ACHN (cell line): ENCODE data around the gene SH3PXD2A.
"Not testable (repeated sequence)": the region's sequence is repeated elsewhere in the genome, so short reads cannot be mapped to it uniquely, and the experiment has no call there.

Experiments
- DNase-seq: peaks from one replicate; pipeline ENCODE4 v3.0.0-alpha.2; 2015
- in situ Hi-C: cut with HindIII; loops from 2 replicates; pipeline ENCODE4 v1.10.0; 2017; ENCODE audit warnings: low sequenced_read_pairs, low pct_ligation_motif_present, low pct_unique_long_range_greater_than_20kb

SH3PXD2A gene

DNA sequence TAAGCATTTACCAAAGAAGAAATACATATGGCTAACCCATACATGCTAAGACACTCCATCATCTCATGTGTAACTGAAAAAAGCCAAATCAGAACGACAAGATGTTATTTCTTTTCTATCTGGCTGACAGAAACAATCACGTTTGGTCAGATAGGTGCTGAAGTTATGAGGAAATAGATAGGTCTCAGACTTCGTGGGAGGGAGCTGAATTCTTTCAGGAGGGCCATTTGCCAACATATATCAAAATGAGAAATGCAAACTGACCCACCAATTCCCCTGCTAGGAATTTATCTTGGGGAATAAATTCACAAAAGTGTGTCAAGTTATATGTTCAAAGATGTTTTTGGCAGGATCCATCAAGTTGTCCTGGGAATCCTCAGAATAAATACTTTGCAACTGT is 32.6 kb downstream of the SH3PXD2A start:
- DNase-seq, result no peak
- in situ Hi-C loops, result no loop called here

DNA sequence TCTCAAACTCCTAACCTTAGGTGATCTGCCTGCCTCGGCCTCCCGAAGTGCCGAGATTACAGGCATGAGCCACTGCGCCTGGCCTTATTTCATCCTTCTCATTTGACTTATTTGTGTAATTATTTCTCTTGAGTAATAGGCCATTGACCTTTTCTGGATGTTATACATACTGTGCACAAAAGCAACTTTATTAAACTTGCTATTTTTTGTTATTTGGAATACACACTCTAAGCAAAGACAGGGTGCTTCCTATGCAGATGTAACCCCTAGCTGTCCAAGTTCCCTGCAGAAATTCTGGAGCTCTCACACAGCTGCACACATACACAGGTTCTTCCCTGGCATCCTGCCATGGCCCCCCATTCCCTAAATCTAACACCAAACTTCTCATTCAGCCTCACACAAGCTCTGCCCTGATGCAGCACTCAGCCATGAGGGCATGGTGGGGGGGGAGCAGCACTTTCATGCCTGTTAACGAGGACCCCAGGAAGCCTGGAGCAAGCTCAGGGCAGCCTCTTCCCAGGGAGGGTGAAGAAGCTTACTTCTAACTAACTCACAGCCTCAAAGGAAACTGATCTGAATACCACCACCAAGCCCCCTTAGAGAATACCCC is 33.2 kb downstream of the SH3PXD2A start:
- DNase-seq, result no peak
- in situ Hi-C loops, result no loop called here

DNA sequence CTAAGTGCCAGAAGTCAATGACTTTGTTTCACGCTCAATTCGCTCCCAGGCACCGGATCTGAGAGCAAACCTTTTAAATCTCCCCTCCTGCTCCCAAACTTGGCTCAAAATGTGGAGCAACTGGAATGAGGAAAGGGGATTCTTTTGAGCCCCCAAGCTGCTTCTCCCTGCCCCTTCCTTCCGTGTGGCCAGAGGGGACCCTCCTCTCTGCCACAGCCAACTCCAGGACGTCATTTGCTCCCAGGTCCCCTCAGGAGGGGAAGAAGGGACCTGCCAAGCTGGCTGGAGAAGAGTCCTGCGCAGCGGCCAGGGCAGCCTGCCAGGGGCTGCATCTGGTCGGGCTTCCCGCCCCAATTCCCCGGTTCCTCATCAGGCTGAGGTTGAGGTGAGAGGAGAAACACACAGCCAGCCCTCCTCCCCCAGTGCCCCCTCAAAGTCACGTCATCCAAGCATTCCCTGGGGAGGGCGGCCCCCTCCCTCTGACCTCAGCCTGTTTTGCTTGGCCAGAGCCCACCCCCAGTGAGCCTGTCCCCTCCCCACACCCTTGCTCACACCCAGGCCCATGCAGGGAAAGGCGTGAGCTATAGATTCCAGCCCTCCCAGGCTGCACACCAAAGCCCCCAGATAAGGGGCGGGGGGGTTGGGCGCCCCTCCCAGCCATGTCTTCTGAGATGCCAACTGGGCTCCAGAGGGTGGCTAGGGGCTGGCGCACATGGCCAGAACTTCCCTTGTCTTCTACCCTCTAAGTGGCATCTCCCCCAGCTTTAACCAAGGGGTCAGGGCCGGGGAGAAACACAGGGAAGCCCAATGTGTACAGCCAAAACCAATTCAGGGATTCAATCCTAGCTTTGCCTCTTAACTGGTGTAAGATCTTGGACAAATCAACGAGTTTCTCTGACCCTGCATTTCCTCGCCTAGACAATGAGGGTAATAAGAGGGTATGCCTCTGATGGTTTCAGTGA is 35.0 kb downstream of the SH3PXD2A start:
- in situ Hi-C loops, result no loop called here
- no peak for DNase-seq

DNA sequence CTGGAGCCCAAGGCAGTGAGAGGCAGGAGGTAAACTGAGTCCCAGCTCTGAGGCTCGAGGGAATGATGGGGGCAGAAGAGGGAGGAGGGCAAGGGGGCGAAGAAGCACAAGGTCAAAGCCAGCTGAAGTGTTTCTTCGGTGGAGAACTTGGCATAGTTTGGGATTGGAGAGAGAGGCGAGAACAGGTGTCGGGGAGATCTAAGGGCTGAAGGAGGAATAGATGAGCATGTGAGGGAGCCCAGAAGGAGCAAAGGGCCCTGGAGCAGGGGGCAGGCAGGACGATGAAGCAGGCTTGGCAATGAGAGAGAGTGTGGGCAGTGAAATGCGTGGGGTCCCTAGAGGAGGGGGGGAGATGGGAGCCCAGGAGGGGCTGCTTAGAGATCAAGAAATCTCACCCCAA is 35.9 kb downstream of the SH3PXD2A start:
- in situ Hi-C loops, result no loop called here
- no peak for DNase-seq

DNA sequence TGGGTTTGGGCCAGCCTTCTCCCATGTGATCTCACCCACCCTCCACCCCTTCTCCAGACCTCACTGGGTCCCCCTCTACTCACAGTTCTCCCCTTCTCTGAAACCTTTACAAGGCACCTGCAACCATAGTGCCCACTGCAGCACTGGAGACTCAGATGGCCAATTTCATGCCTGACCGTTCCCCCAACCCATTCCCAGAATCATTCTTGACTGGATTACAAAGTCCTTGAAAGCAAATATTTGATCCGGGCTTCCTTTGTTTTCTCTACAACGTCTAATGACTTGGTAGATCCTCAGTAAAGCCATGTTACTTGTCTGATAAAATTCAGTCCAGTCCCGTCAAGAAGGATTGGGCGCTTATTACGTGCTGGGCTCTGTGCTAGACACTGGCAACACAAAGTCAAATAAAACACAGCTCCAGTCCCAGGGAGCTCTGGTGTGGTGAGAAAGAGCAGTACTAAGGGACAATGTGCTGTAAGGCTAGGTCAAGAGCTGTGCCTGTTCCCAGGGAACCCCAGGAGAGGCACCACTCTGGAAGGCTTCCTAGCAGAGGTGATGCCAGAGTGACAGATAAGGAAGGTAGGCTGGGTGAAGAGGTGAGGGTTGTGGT is 36.5 kb downstream of the SH3PXD2A start:
- in situ Hi-C loops, result no loop called here
- DNase-seq, result no peak

DNA sequence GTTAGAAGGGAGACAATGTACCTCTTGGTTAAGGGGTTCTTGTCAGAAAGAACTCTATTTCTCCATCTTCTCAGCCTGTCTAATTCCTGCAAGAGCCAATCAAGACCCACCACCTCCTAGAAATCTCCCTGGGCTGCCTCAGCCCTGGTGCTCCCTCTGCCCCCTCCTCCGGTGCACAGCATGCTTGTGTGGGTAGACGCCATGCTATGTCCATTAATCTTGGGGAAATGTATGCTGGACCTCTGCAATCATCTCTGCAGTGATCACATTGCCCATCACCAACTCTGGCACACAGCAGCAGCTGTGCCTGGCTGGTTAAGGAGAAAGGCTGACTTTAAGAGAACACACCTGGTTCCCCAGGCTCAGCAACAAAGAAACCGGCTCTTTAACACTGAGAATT is 37.3 kb downstream of the SH3PXD2A start:
- no peak for DNase-seq
- in situ Hi-C loops, result no loop called here

DNA sequence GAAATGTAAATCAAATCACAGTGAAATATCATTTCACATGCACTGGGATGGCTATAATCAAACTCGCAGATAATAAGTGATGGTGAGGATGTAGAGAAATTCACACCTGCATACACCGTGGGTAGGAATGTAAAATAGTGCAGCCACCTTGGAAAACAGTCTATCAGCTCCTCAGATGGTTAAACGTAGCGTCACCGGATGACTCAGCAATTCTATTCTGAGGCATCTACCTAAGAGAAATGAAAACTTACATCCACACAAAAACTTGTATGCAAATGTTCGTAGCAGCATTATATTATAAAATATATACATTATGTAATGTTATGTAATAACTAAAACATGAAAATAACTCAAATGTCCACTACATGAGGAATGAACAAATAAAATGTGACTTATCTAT is 38.9 kb downstream of the SH3PXD2A start:
- DNase-seq, result peak; percentile 22
- in situ Hi-C loops, result no loop called here

DNA sequence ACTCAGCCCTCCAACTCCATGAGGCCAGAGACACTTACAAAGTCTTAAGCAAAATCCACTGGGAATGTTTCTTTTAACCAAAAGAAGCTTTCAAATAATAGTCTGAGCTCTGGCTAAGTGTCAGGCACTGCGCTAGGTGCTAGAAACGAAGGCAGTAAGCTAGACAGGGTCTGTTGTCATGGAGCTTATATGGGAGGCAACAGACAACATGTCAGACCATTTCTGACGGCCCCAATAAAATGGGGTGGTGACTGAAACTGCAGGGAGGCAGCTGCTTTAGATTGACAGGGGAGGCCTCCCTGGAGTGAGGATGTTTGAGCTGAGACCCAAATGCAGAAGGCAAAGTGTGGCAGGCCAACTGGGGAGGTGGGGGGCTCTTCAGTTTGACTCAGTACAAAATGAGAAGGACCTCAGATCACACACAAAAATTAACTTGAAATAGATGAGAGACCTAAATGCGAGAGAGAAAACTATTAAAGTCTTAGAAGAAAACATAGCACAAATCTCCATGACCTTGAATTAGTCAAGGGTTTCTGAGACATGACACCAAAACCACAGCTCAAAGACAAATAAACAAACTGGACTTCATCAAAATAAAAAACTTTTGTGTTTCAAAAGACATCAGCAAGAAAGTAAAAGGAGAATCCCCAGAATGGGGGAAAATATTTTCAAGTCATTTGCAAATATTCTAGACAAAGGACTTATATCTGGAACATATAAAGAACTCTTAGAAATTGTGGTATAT is 40.6 kb downstream of the SH3PXD2A start:
- DNase-seq, result no peak
- in situ Hi-C loops, result no loop called here

DNA sequence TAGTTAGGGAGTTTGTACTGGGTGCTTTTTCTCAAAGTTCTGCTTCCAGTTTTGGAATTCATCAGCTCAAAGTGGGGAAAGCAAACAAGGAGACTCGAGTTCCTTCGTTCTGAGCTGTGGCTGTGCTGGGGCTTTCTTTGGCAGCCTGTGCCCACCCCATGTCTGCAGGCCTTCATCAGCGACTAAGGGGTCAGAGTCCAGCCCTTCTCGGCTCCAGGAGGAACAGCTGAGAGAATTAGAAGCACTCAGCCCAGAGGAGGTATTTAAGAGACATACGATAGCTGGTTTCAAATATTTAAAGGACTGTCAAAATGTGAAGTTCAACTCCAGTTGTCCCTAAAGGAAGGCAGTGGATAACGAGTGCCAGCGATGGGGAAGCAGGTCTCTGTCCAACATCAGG is 41.3 kb downstream of the SH3PXD2A start:
- DNase-seq, result no peak
- in situ Hi-C loops, result no loop called here

DNA sequence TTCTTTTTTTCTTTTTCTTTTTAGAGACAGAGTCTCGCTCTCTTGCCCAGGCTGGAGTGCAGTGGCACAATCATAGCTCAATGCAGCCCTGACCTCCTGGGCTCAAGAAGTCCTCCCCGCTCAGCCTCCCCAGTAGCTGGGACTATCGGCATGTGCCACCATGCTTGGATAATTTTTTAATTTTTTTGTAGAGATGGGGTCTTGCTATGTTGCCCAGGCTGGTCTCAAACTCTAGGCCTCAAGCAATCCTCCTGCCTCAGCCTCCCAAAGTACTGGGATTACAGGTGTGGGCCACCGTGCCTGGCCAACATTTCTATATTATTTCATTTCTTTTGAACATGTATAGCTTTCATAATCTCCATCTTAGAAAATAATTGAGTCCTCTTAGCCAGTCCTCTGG is 42.1 kb downstream of the SH3PXD2A start:
- in situ Hi-C loops, DNase-seq: not testable (repeated sequence)

DNA sequence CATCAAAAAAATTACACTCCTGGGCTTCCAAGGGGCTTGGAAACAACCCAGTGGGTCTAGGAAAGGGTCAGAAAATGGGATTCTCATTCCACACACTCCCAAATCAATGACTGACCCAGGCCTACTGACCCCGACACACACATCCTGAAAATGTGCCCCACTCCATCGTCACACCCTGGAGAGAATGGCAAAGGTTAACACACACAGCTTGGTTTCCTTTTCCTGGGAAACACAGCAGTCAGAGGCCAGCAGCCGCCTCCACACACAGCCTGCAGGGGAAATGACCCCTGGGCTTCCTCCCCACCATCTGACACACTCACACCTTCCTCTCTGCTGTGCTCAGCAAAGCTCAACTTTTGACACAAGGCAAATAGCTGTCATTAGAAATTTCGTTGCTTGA is 42.9 kb downstream of the SH3PXD2A start:
- in situ Hi-C loops, result no loop called here
- no peak for DNase-seq

DNA sequence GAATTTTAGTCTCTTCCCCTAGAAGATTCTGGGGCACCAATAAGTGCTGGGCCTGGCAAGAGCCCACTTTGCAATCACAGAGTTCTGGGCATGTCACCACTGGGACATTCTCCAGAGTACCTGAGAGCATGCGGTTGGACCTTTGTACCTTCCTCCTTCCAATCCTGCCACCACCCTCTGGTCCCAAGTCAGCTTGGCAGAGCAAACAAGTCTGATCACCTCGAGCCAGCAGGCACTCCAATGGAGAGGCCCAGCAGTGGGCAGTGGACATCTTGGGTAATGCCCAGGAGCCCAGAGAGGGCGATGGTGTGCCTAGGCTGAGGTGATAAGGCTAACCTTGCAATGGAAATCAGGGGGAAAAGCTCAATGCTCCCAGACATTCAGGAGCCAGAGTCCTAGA is 43.4 kb downstream of the SH3PXD2A start:
- DNase-seq, result no peak

DNA sequence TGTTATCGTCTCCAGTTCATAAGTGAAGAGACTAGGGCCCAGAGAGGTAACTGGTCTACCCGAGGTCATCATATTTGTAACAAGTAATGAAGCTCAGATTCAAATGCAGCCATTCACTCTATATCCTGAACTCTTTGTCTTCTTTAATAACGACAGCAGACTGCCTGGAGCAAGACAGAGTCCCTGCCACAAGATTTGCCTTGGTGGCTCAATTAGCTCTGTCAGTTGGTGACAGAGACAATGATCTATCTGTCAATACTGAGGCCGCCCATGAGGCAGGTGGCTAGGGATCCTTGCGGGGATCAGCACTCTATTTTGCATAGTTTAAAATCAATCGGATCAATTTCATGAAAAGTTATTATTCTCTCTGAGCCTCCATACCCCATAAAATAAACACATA is 43.9 kb downstream of the SH3PXD2A start:
- DNase-seq, result no peak
- in situ Hi-C loops, result no loop called here

More for the DNA sequence above, 43.4 kb downstream of the SH3PXD2A start:
- in situ Hi-C loops, result no loop called here

DNA sequence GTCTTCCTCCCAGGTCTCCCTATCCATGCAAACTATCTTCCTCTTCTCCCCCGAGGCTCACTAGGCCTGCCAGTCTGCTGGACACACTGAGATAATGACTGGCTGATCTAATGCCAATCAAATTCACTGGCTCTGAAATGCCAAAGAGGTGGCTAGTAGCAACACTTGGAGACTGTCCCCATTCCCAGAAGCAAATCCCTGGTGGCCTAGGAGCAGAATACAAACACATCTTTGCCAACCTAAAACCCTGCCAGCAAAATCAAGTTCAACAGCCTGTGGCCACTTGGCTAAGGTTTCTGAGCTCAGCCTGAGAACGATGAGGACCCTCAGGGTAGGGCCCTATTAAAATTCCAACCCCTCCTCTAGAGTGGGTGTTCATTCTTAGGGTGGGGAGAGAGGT is 46.6 kb downstream of the SH3PXD2A start:
- no peak for DNase-seq
- in situ Hi-C loops, result no loop called here

DNA sequence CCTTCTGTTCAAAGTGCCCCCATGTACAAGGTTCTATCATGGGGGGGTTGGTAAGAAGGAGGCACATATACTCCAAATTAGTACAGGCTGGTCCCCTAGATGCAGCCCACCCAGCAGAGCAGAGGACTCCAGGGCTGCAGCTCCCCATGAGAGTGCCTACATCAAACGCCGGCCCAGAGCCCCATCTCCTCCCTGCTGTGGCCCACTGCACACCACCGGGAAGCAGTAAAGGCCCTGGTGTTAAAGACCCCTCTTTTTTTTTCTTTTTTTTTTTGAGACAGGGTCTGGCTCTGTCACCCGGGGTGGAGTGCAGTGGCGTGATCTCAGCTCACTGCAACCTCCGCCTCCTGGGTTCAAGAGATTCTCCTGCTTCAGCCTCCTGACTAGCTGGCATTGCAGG is 47.4 kb downstream of the SH3PXD2A start:
- in situ Hi-C loops, result no loop called here
- no peak for DNase-seq

DNA sequence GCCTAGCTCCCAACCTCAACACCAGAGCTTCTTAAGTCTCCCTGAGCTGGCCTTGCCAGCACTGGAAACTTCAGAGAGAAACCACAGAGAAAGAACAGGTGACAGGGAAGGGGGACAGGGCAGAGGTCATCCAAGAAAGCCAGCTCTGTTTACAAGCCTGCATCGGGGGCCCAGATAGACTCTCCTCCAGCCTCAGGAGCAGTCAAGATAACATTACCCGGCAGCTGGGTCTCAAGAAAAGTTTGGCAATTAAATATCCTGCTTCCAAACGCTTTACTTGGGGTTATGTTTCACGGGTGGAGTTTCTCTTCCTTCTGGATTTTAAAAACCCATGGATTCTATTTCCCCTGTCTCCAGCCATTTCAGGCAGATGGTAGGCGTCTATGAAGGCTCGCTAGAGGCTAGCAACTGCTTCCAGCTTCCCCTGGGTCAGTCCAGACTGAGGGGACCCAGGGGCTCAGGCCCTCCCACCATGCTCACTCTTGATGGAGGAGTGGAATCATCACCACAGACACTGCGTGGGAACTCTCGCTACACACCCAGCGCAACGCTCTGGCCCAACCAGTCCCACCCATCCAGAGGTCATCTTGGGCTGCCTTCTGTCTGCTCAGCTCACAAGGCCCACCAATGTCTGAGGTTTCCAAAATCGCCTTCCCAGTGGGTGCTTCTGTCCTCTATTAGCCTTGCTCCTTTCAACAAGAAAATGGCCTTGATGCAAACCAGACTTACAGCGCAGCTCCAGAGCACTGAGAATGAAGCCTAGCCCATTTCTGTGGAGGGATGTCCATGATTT is 48.8 kb downstream of the SH3PXD2A start:
- in situ Hi-C loops, result no loop called here
- no peak for DNase-seq

DNA sequence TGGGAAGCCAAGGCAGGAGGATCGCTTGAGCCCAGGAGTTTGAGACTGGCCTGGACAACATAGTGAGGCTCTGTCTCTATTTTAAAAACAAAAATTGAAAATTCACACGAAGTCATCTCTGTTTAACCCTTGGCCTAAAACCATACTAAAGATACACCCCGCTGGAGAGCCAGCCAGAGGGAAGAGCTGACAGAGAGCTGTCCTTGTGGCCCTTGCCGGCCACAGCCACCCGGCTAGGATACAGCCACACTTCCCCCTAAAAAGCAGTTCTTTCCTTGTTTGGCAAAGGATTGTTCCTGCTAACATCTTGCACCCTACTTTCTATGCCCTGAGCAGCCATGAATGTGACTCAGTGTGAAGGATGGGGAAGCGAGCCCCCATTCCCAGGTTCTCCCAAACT is 49.6 kb downstream of the SH3PXD2A start:
- in situ Hi-C loops, result no loop called here
- no peak for DNase-seq

DNA sequence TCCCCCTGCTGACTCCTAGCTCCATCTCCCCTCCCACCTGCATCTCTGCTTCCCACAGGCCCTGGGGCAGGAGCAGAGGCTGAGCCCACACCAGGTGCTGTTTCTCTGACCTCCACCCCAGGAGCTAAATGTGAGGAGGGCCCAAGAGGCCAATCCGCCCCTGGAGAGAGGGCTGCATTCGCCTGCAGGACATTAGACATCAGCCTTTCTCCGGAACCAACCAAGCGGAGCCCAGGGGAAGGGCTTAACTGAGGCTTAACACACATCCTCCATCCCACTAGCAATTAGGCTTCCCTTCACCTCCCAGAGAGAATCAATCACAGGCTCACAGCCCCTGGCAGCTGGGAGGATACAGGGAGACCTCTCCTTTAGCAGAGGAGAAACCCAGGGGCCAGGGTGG is 50.5 kb downstream of the SH3PXD2A start:
- DNase-seq, result no peak
- in situ Hi-C loops, result no loop called here
